Heart left ventricle (tissue), 16 donors: ENCODE data around the gene SNORC. TPM values are rescaled to one million over a fixed set of nuclear protein-coding genes. Genes with fewer than 3 reads are reported as not detected.

ENCODE experiments used
- ATAC-seq, 4 donors: fragments of 200-7000 bp; cut with Tn5 transposase; one replicate each; pipeline ENCODE4 v1.9.1; 2020 to 2022; ENCODE audit warnings: moderate library complexity in 4 of 4, mild to moderate bottlenecking in 3 of 4, moderate number of reproducible peaks in 1 of 4
- DNase-seq, 5 donors: peaks; one replicate each; pipeline ENCODE4 v3.0.0-alpha.2; 2020
- H3K27ac ChIP-seq, 12 donors: fragments of 200-600 bp; sonication (generic) in 4 of 12; one replicate each; pipeline versions ENCODE4 v1.5.0 to v1.8.0; 2016 to 2022; ENCODE audit warnings: mild to moderate bottlenecking in 2 of 12
- H3K27me3 ChIP-seq, 9 donors: fragments of 200-600 bp; sonication (generic) in 2 of 9; one replicate each; pipeline versions ENCODE4 v1.5.1 to v1.8.0; 2016 to 2022; ENCODE audit warnings: mild to moderate bottlenecking in 3 of 9
- H3K36me3 ChIP-seq, 9 donors: fragments of 200-600 bp; sonication (generic) in 2 of 9; one replicate each; pipeline versions ENCODE4 v1.5.0 to v1.8.0; 2018 to 2022; ENCODE audit warnings: mild to moderate bottlenecking in 2 of 9
- H3K4me1 ChIP-seq, 12 donors: fragments of 200-600 bp; sonication (generic) in 4 of 12; one replicate each; pipeline versions ENCODE4 v1.5.0 to v1.8.0; 2016 to 2022; ENCODE audit warnings: mild to moderate bottlenecking in 3 of 12
- H3K4me3 ChIP-seq, 12 donors: fragments of 200-600 bp; sonication (generic) in 4 of 12; one replicate each; pipeline versions ENCODE4 v1.5.0 to v1.8.0; 2017 to 2022; ENCODE audit warnings: mild to moderate bottlenecking in 9 of 12, moderate library complexity in 4 of 12
- H3K9me3 ChIP-seq, 12 donors: fragments of 200-600 bp; sonication (generic) in 4 of 12; one replicate each; pipeline versions ENCODE4 v1.5.0 to v1.8.0; 2016 to 2022; ENCODE audit warnings: mild to moderate bottlenecking in 1 of 12
- CTCF ChIP-seq, 12 donors: fragments of 200-600 bp; sonication (generic) in 4 of 12; IDR thresholded peaks; one replicate each; pipeline versions ENCODE4 v1.5.0 to v1.8.0; 2018 to 2022; ENCODE audit warnings: antibody characterized with exemption in 12 of 12, mild to moderate bottlenecking in 5 of 12
- POLR2A ChIP-seq, 2 donors: fragments of 450-650 bp; IDR thresholded peaks; one replicate each; pipeline ENCODE4 v1.6.1; 2017; ENCODE audit warnings: antibody characterized with exemption in 2 of 2, mild to moderate bottlenecking in 2 of 2, moderate library complexity in 2 of 2
- WGBS, 4 donors: extraction: QIAGEN DNeasy Blood & Tissue Kit in 2 of 4; methylation state at CpG; one replicate each; pipeline versions ENCODE4 v1.1.5 to v1.1.7; 2013 to 2018; 5-methylcytosine and 5-hydroxymethylcytosine counted together
- intact Hi-C, 10 donors: fragments of 100-400 bp; cut with DNase I; formaldehyde crosslinking; loops; one replicate each; pipeline versions ENCODE4 v1.11.1 to v1.14.2; 2022
- long read RNA-seq, 3 donors: library from polyadenylated mRNA; unstranded; transcript quantifications; one replicate each; pipeline ENCODE4 v2.0.0, GENCODE V29; 2020 to 2021
- polyA plus RNA-seq, 2 donors: library from polyadenylated mRNA; stranded (reverse); fragments of 200-250 nt; gene quantifications; one replicate each; pipeline ENCODE4 v1.2.3, GENCODE V29; 2013
- total RNA-seq, 9 donors: library from RNA; depleted of rRNA in 2 of 9; stranded (reverse); fragments of >200 nt in 2 of 9; fragmentation: NEBNext Ultra II Directional in 3 of 9; extraction: Animal tissue kit (Norgen Biotek cat#: 25700) in 3 of 9; gene quantifications; one replicate each; pipeline versions ENCODE4 v1.1.0 to v1.2.4, GENCODE V29; 2016 to 2023
- donor health status: ischemic (EF 13 %, LVEDD 7.1; RV severe dilation, severe dysfunction).
- donor health status: healthy with polysubstance abuse.
- donor health status: DM: no; HTN: yes; CAD: no.
- donor health status: DM: no; HTN: no; CAD: no.
- donor health status: ischemic (EF 25% LVEDD 6.9; RV normal size, moderate dysfunction).
- donor health status: ischemic (EF 25% LVEDD 5.7; RV mildly dilated, moderate dysfunction).
- donor health status: healthy.
- donor health status: DM: yes; HTN: yes; CAD: no.
- donor health status: ischemic (EF 35%, LVEDD 5.7; RV mildly dilated, moderate dysfunction).
- donor health status: nonischemic (EF 11% LVEDD 7.7; RV severe dilation, severe dysfunction).
- donor health status: DM: yes; HTN: yes; CAD: no.
- donor health status: PGD.
- donor health status: ischemic (EF 29% LVEDD 5.4; RV normal size, mild dysfunction).
- donor health status: nonischemic (EF 23%, LVEDD 6.1; RV moderate dilation, normal function).

Gene SNORC
- 1 to 10 TPM in 3 of 9 donors, under 1 TPM in 6; 0.38 to 2.9 (median 0.74) TPM for total RNA-seq
- polyA plus RNA-seq = under 1 TPM; 0.46 to 0.88 TPM
- long read RNA-seq, donor 1 = 0 reads
- long read RNA-seq, donor 2 = 0 reads
- long read RNA-seq, donor 3, partial matches to known transcripts = 0 of 1 reads
- long read RNA-seq, donor 3, other reads (novel, unspliced or antisense) = 1 of 1 reads

- intact Hi-C loops = no loop called here
- H3K27ac ChIP-seq = no peak within 1 kb of the TSS
- 89 to 94% (median 90%) methylated on average over 17 to 21 of the region's 21 CpGs for WGBS, 4 donors
- H3K36me3 ChIP-seq = peaks cover 0 to 4% (median 0%) of the 10 kb centered on the region in 9 donors
- H3K9me3 ChIP-seq = no peaks in the 10 kb centered on the region
- ATAC-seq = no peak
- no peak for DNase-seq
- no peaks in the 10 kb centered on the region for H3K4me1 ChIP-seq
- H3K4me3 ChIP-seq = no peak within 1 kb of the TSS
- TF ChIP-seq POLR2A (IDR thresholded peaks at IDR 0.05) = no peak
- no peak for TF ChIP-seq CTCF (IDR thresholded peaks at IDR 0.05)
- H3K27me3 ChIP-seq = peaks cover 0 to 5% (median 0%) of the 10 kb centered on the region in 9 donors
Measured at GRCh38 chr2:232870018-232870765, at the start of gene SNORC. TSS of gene SNORC (plus strand) at chr2:232870264. CDS start at chr2:232870342, 78 bp downstream.

GRCh38 chr2:232829988-232830387, 40.1 kb upstream of the SNORC start:
- no peaks in the 10 kb centered on the region for H3K27me3 ChIP-seq
- intact Hi-C loops = loop anchor here in 1 of 10 donors (10.0 kb wide), 1 partner anchor 225 kb away; no protein-coding TSS in a partner anchor
- peaks cover 0 to 13% (median 0%) of the 10 kb centered on the region in 12 donors for H3K4me1 ChIP-seq
- WGBS, 4 donors = 71 to 97% (median 93%) methylated on average over 3 of the region's 3 CpGs
- no peak for DNase-seq
- no peak for ATAC-seq
- no peak overlapping the region for H3K27ac ChIP-seq
- H3K36me3 ChIP-seq = peaks cover 0 to 94% (median 67%) of the 10 kb centered on the region in 9 donors
- no peaks in the 10 kb centered on the region for H3K9me3 ChIP-seq
- H3K4me3 ChIP-seq = no peak overlapping the region
- no peak for TF ChIP-seq CTCF (IDR thresholded peaks at IDR 0.05)
- TF ChIP-seq POLR2A (IDR thresholded peaks at IDR 0.05) = no peak

GRCh38 chr2:232831496-232831895, 38.6 kb upstream of the SNORC start:
- no peaks in the 10 kb centered on the region for H3K27me3 ChIP-seq
- 88 to 89% (median 89%) methylated on average over 3 of the region's 3 CpGs for WGBS, 4 donors
- no peak overlapping the region for H3K4me3 ChIP-seq
- DNase-seq (no peak), ATAC-seq (no peak)
- intact Hi-C loops = loop anchor here in 1 of 10 donors (10.0 kb wide), 1 partner anchor 227 kb away; no protein-coding TSS in a partner anchor
- no peaks in the 10 kb centered on the region for H3K9me3 ChIP-seq
- TF ChIP-seq POLR2A (IDR thresholded peaks at IDR 0.05) (no peak), CTCF (IDR thresholded peaks at IDR 0.05) (no peak)
- peaks cover 0 to 21% (median 3%) of the 10 kb centered on the region in 12 donors for H3K4me1 ChIP-seq
- no peak overlapping the region for H3K27ac ChIP-seq
- peaks cover 0 to 94% (median 70%) of the 10 kb centered on the region in 9 donors for H3K36me3 ChIP-seq

- Histone ChIP-seq H3K27me3 (no peaks in the 10 kb centered on the region), H3K36me3 (peaks cover 0 to 91% (median 71%) of the 10 kb centered on the region in 9 donors), H3K4me1 (peaks cover 0 to 30% (median 17%) of the 10 kb centered on the region in 12 donors), H3K4me3 (no peak overlapping the region), H3K27ac (no peak overlapping the region), H3K9me3 (no peaks in the 10 kb centered on the region)
- intact Hi-C loops = loop anchor here in 1 of 10 donors (10.0 kb wide), 1 partner anchor 229 kb away; no protein-coding TSS in a partner anchor
- no peak for DNase-seq
- 67 to 86% (median 78%) methylated on average over 1 of the region's 1 CpG for WGBS, 4 donors
- ATAC-seq = peak; percentile 41 to 64 (median 56)
- TF ChIP-seq POLR2A (IDR thresholded peaks at IDR 0.05) (no peak), CTCF (IDR thresholded peaks at IDR 0.05) (no peak)
Measured at GRCh38 chr2:232833830-232834229, 36.2 kb upstream of the SNORC start.
